Upper lobe of left lung (tissue), 4 donors: ENCODE results near the gene NEURL3.
"Not testable (repeated sequence)": the region's sequence is repeated elsewhere in the genome, so short reads cannot be mapped to it uniquely, and the experiment has no call there.

Experiments
- CTCF ChIP-seq, 6 experiments: fragments of 450-650 bp in 4 of 6; fragments of 200-600 bp in 2 of 6; sonication (generic) in 2 of 6; IDR thresholded peaks; one replicate each; pipeline ENCODE4 v1.5.1; 2016 to 2019; ENCODE audit warnings: antibody characterized with exemption in 6 of 6
- EP300 ChIP-seq, 4 donors: sonication (generic); formaldehyde crosslinking; IDR thresholded peaks; one replicate each; pipeline ENCODE4 v1.5.1; 2017; ENCODE audit warnings: antibody characterized with exemption in 4 of 4, control low read depth in 2 of 4
- POLR2A ChIP-seq, 4 donors: fragments of 450-650 bp; IDR thresholded peaks; one replicate each; pipeline ENCODE4 v1.5.1; 2016 to 2017; ENCODE audit warnings: antibody characterized with exemption in 4 of 4, mild to moderate bottlenecking in 2 of 4

GRCh38 chr2:96461616-96462015, 43.5 kb downstream of the NEURL3 start:
- not testable (repeated sequence) for TF ChIP-seq CTCF, POLR2A, EP300 (IDR thresholded peaks at IDR 0.05)
